T-helper 2 cell treated with Interferon-gamma antibody and Interleukin-4, amounts not matched to agents 5 μg/mL and 100 μg/mL, for 36 hours (primary cell): ENCODE data around the gene ENO2.
A peak's percentile ranks its signal among the peaks of the same experiment; 100 is the strongest.

ENCODE experiments used
- DNase-seq: peaks from one replicate; pipeline ENCODE4 v3.0.0; 2021; ENCODE audit warnings: low spot score
- H3K27ac Mint-ChIP-seq: one replicate; pipeline ENCODE4 v1.8.0; 2021; ENCODE audit warnings: mild to moderate bottlenecking, mixed read lengths
- H3K27me3 Mint-ChIP-seq: one replicate; pipeline ENCODE4 v1.8.0; 2021; ENCODE audit warnings: low read depth, mixed read lengths
- H3K36me3 Mint-ChIP-seq: one replicate; pipeline ENCODE4 v1.8.0; 2021; ENCODE audit warnings: low read depth, mixed read lengths
- H3K4me1 Mint-ChIP-seq: one replicate; pipeline ENCODE4 v1.8.0; 2021; ENCODE audit warnings: low read depth, mixed read lengths
- H3K4me3 Mint-ChIP-seq: one replicate; pipeline ENCODE4 v1.8.0; 2022; ENCODE audit warnings: mild to moderate bottlenecking, moderate library complexity, mixed read lengths
- H3K9me3 Mint-ChIP-seq: one replicate; pipeline ENCODE4 v1.8.0; 2021; ENCODE audit warnings: mixed read lengths

Gene ENO2

DNA sequence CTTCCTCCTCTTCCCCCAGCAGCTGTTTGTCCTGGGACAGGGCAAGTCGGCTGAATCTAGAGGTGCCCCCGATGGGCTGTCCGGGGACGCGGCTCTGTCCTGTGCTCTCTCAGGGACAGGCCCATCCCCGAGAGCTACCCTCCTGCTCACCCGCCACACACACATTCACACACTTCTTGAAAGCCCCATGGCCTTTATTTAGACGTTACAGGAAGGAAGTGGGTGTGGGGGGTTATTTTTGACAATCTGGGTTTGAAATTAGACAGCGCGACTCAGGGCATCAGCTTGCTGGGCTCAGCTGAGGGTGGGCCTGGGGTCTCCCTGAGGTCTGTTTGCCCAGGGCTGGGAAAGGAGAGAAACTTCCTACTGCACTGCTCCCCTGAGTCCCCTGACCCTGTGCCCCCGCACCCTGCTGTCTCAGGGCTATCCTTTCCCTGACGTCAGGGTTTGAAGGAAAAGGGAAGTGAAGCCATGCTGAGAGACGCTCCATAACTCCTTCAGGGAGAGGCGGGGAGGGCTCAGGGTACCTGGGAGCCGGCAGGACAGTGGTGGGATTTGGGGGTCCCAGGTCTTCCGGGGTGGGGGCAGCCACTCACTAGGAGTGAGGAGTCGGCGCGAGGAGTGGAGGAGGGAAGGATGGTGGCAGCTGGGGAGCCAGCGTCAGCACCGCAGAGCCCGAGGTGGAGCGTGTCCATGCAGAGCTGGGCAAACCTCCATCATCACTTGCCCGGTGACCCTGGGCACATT, 44.9 kb downstream of the ENO2 start:
- H3K27ac Mint-ChIP-seq: peak overlapping the region; percentile 97
- peaks cover 66% of the 10 kb centered on the region for H3K4me1 Mint-ChIP-seq
- peaks cover 69% of the 10 kb centered on the region for H3K36me3 Mint-ChIP-seq
- DNase-seq: peak; percentile 75
- H3K9me3 Mint-ChIP-seq: no peaks in the 10 kb centered on the region
- no peaks in the 10 kb centered on the region for H3K27me3 Mint-ChIP-seq
- peak overlapping the region; percentile 85 for H3K4me3 Mint-ChIP-seq

DNA sequence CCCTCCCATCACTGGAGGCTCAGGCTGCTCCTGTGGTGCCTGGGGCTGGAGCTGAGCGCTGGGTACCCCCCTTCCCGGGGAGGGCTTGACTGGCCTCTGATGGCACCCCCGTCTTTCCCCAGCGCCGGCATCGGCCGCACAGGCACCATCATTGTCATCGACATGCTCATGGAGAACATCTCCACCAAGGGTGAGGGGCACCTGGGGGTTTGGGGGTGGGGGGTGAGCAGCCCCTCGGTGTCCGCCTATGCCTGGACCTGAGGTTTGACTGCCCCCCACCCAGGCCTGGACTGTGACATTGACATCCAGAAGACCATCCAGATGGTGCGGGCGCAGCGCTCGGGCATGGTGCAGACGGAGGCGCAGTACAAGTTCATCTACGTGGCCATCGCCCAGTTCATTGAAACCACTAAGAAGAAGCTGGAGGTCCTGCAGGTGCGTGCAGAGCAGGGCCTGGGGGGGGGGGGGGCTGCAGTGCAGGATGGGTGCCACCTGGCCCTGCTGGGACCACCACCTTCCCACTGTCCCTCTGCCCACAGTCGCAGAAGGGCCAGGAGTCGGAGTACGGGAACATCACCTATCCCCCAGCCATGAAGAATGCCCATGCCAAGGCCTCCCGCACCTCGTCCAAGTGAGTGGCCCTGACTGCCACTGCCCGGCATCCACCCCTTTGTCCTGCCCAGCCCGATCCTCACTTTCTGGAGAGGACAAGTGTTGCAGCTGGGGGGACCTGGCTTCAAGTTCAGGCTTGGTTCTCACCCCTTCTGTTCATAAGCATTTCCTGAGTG, 45.6 kb downstream of the ENO2 start:
- no peaks in the 10 kb centered on the region for H3K27me3 Mint-ChIP-seq
- H3K4me3 Mint-ChIP-seq: peak overlapping the region; percentile 85

GRCh38 chr12:6960593-6961277, 46.4 kb downstream of the ENO2 start:
- Mint-ChIP-seq H3K4me1 (peaks cover 68% of the 10 kb centered on the region), H3K9me3 (no peaks in the 10 kb centered on the region), H3K4me3 (peak overlapping the region; percentile 85), H3K27ac (peak overlapping the region; percentile 97), H3K27me3 (no peaks in the 10 kb centered on the region), H3K36me3 (peaks cover 69% of the 10 kb centered on the region)
- no peak for DNase-seq

More for the DNA sequence above, 45.6 kb downstream of the ENO2 start:
- no peak for DNase-seq
- no peaks in the 10 kb centered on the region for H3K9me3 Mint-ChIP-seq
- peak overlapping the region; percentile 97 for H3K27ac Mint-ChIP-seq
- H3K4me1 Mint-ChIP-seq: peaks cover 65% of the 10 kb centered on the region
- H3K36me3 Mint-ChIP-seq: peaks cover 69% of the 10 kb centered on the region

DNA sequence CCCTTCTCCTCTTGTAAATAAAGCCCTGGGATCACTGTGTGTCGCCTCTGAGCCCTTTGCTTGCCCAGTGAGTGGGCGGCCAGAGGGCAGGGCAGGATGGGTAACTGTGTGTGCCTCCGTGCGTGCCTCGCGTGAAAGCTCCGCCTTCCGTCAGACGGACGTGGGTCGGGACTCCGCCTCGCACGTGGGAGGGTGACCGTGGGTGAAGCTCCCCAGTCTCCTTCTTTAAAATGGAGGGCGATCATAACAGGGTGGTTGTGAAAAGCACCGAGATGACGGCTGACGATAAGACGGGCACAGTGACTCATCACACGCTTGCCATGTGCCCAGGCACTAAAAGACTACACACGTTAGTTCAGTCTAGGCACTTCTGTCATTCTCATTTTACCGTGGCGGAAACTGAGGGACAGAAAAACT, 46.9 kb downstream of the ENO2 start:
- peak overlapping the region; percentile 97 for H3K27ac Mint-ChIP-seq
- H3K4me1 Mint-ChIP-seq: peaks cover 65% of the 10 kb centered on the region
- peak overlapping the region; percentile 85 for H3K4me3 Mint-ChIP-seq
- no peaks in the 10 kb centered on the region for H3K27me3 Mint-ChIP-seq
- peaks cover 70% of the 10 kb centered on the region for H3K36me3 Mint-ChIP-seq
- peak; percentile 94 for DNase-seq
- no peaks in the 10 kb centered on the region for H3K9me3 Mint-ChIP-seq

- Mint-ChIP-seq H3K27me3 (no peaks in the 10 kb centered on the region), H3K4me1 (peaks cover 63% of the 10 kb centered on the region), H3K36me3 (peaks cover 70% of the 10 kb centered on the region), H3K4me3 (peak overlapping the region; percentile 85), H3K9me3 (no peaks in the 10 kb centered on the region), H3K27ac (peak overlapping the region; percentile 97)
- DNase-seq: peak; percentile 58
These were observed 47.4 kb downstream of the ENO2 start for GRCh38 chr12:6961695-6962284.

DNA sequence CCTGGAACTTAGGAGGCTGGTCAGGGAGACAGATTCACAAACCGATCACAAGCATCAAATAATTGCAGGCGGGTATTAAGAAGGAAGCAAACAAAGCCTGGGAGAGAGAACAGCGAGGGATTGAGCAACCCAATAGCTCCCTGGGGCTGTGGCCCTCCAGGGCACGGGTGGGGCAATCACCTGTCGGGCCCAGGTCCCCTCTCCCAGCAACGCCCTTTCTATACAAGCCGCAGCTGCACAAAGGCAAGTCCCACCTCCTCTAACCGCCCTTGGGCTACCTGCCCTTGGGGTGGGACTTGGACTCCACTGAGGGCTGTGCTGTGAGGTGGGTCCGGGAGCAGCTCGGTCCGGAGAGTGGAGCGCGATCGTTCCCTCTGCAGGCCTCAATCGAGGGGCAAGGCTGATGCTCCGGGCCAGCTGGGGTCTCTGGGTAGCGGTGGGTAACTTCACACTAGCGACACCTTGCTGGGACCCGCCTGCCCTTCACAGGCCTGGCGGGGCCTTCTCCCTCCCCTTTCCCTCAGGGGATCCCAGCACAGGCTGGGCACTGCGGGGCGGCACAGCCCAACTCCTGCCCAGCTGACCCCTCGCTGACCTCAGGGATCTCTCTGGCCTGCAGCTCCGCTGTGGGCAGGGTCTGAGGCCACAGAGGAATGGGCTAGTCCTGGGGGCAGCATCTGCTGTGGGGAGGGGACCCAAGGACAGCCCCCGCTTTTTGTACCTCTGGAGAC, 48.1 kb downstream of the ENO2 start:
- Mint-ChIP-seq H3K9me3 (no peaks in the 10 kb centered on the region), H3K4me1 (peaks cover 58% of the 10 kb centered on the region), H3K27me3 (no peaks in the 10 kb centered on the region), H3K27ac (peak overlapping the region; percentile 97), H3K4me3 (peak overlapping the region; percentile 85), H3K36me3 (peaks cover 69% of the 10 kb centered on the region)
- DNase-seq: no peak

DNA sequence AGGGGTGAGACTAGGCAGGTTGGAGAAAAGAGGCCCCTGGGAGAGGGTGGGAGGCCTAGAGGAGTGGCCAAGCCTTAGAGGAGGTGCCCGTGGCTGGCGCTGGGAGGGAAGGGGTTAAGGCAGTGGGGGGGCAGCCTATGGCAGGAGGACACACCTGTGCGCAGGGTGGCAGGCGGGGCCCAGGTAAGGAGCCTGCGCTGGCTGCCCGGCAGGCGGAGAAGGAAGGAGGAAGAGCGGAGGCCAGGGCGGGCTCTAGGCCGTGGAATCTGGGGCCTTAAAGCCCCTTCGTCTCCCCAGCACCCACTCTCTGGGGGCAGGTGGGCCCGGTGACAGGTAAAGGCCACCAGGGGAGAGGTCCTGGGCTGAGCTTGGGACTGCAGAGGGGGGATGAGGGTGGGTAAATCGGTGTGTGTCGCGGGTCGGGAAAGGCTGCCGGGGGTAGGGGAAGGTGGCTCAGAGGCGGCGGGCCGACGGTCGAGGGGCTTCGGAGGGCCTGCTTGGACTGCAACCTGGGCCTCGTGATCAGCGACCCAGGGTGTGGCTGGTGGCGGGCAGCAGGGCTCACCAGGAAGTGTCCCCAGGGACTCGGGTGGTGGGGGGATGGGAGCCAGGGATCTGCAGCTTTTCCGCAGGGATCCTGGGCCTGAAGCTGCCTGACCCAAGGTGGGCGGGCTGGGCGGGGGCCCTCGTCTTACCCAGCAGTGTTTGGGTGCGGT, 48.8 kb downstream of the ENO2 start:
- no peak for DNase-seq
- Mint-ChIP-seq H3K9me3 (no peaks in the 10 kb centered on the region), H3K4me3 (no peak overlapping the region), H3K27ac (no peak overlapping the region), H3K4me1 (peaks cover 52% of the 10 kb centered on the region), H3K27me3 (no peaks in the 10 kb centered on the region), H3K36me3 (peaks cover 67% of the 10 kb centered on the region)

DNA sequence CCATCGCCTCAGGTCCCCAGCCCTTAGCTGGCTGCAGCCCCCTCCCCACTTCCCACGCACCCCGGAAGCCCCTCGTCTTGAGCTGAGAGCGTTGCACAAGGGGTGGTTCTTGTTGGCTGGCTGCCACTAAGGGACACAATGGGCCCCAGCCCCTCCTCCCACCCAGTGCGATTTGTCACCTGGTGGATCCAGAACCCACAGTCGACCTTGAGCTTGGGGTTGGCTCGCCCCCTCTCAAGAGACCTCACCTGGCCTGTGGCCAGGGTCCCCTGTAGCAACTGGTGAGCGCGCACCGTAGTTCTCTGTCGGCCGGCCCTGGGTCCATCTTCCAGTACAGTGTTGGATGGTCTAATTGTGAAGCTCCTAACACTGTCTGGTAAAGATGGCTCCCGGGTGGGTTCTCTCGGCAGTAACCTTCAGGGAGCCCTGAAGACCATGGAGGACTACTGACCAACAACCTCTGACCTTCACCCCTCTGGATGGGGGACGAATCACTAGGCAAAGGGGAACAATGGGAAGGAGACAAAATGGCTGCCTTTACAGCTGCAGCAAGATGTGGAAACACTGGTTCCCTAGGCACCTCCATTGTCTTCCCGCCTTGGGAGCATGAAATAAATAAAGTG, 49.5 kb downstream of the ENO2 start:
- H3K9me3 Mint-ChIP-seq: no peaks in the 10 kb centered on the region
- H3K27ac Mint-ChIP-seq: peak overlapping the region; percentile 64
- H3K36me3 Mint-ChIP-seq: peaks cover 67% of the 10 kb centered on the region
- H3K27me3 Mint-ChIP-seq: no peaks in the 10 kb centered on the region
- DNase-seq: no peak
- H3K4me1 Mint-ChIP-seq: peaks cover 49% of the 10 kb centered on the region
- no peak overlapping the region for H3K4me3 Mint-ChIP-seq

DNA sequence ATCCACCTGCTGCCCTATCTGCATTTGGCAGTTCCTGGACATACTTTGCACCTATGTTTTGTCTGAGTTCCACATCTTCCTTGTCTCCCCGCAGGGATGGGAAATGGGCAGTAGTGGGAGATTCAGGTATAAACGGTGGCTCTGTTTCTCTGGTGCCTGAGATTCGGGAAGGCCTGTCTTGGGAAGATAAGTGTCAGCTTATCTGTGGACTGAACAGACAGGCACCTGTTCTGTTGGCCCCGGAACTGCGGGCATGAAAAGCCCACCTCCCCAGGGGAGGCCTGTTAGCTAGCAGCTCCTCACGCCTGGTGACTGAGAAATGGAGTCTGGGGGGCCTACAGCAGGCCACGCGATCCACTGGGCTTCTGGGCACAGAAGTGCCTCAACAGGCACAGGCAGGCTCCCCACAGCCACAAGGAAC, 50.2 kb downstream of the ENO2 start:
- Mint-ChIP-seq H3K4me3 (no peak overlapping the region), H3K27me3 (no peaks in the 10 kb centered on the region), H3K27ac (peak overlapping the region; percentile 64), H3K9me3 (no peaks in the 10 kb centered on the region), H3K36me3 (peaks cover 65% of the 10 kb centered on the region), H3K4me1 (peaks cover 47% of the 10 kb centered on the region)
- DNase-seq: no peak

DNA sequence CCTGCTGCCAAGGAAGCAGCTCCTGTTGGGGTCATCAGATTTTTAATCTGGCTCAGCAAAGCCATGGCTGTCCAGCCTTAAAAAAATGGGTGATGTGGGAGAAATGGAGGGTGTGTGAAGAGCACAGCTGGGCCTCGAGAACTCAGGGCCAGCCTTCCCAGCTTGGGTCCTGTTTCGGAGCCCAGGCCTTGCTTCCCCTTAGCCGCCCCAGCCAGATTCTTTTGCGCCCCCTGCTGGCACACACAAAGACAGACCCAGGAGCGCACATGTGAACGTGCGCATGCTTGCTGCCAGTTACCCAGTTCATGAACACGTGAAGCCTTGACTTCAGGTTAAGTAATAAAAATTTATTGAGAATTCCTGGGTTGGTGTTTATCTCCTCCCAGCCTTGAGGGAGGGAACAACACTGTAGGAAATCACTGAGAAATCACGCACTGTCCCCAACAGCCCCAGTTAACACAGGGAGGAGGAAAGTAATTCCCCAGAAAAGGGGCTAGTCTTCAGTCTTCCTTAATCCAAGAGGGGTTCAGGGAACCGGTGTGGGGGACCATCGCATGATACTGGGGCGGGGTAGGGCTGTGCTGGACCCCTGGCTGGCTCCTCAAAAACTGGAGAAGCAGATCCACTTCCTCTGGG, 50.8 kb downstream of the ENO2 start:
- Mint-ChIP-seq H3K9me3 (no peaks in the 10 kb centered on the region), H3K36me3 (peaks cover 64% of the 10 kb centered on the region), H3K4me1 (peaks cover 47% of the 10 kb centered on the region), H3K27me3 (no peaks in the 10 kb centered on the region), H3K4me3 (no peak overlapping the region), H3K27ac (peak overlapping the region; percentile 64)
- peak; percentile 80 for DNase-seq

DNA sequence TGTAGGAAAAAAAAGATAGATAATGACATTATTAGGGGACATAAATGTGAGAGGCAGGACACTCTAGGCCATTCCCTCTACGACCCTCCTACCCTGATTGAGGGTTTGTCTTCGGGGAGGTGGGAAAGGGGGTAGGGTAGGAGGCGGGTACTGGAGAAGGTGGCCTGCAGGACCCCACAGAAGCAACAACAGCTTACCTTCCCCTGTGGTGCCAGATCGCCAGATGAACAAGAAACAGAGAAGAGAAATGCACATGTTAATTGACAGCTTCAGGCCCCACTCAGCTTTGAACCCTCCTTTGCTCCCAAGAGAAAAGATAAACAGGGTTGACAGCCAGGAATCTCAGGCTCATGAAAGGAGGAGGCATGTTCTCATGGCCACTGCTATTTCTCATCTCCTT, 51.3 kb downstream of the ENO2 start:
- Mint-ChIP-seq H3K4me1 (peaks cover 42% of the 10 kb centered on the region), H3K36me3 (peaks cover 59% of the 10 kb centered on the region), H3K27ac (peak overlapping the region; percentile 64), H3K4me3 (no peak overlapping the region), H3K9me3 (no peaks in the 10 kb centered on the region), H3K27me3 (no peaks in the 10 kb centered on the region)
- no peak for DNase-seq

DNA sequence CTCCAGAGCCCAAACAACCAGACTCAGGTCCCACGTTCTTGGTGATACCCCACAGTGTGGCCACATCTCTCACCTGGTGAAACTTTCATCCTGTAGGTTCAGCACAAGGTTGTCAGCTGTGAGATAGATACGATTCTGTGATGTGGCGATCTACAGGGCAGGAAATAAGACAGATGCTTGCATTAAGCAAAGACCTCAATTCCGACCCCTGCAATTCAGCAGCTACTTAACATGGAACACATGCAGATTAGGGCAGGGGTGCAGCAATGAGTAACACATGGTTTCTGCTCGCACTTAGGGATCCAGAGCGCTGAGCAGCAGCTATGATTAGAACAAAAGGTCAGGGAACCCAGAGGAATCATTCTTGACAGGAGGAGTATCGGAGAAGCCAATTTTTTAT, 52.0 kb downstream of the ENO2 start:
- H3K4me1 Mint-ChIP-seq: peaks cover 38% of the 10 kb centered on the region
- no peak for DNase-seq
- no peak overlapping the region for H3K4me3 Mint-ChIP-seq

More for the DNA sequence above, 52.0 kb downstream of the ENO2 start:
- H3K9me3 Mint-ChIP-seq: no peaks in the 10 kb centered on the region
- H3K36me3 Mint-ChIP-seq: peaks cover 59% of the 10 kb centered on the region
- H3K27me3 Mint-ChIP-seq: no peaks in the 10 kb centered on the region
- peak overlapping the region; percentile 27 for H3K27ac Mint-ChIP-seq
